GM12878 (cell line): ENCODE results near the gene HOXD3. TPM values are rescaled to one million over a fixed set of nuclear protein-coding genes. Genes with fewer than 3 reads are reported as not detected.

Source experiments
- ATAC-seq: fragments of 200-7000 bp; cut with Tn5 transposase; 3 replicates; pipeline ENCODE4 v1.9.1; 2020; ENCODE audit warnings: mild to moderate bottlenecking, moderate library complexity
- BruUV-seq: library from RNA; stranded (reverse); fragments of 400-500 nt; replicated peaks from 2 replicates; lab custom pipeline; 2021; lab: Mats Ljungman, UMichigan
- CTCF ChIA-PET: fragments of 300-600 bp; sonication (Branson Sonifier 250); formaldehyde crosslinking; extraction: SDS; loops from one replicate; lab custom pipeline; 2021; ENCODE audit warnings: inconsistent platforms; lab: Yijun Ruan, JAX
- POLR2A ChIA-PET: fragments of 350-600 bp; formaldehyde crosslinking; extraction: SDS; loops from one replicate; lab custom pipeline; 2021; ENCODE audit warnings: inconsistent platforms; lab: Charles Lee
- RAD21 ChIA-PET: fragments of 300-600 bp; sonication (Branson Sonifier 250); formaldehyde crosslinking; loops from one replicate; lab custom pipeline; 2023; ENCODE audit warnings: antibody characterized with exemption; ENCODE audit not compliant: unreplicated experiment; lab: Charles Lee
- SMC1A ChIA-PET: fragments of 300-600 bp; sonication (Branson Sonifier 250); formaldehyde crosslinking; loops from one replicate; lab custom pipeline; 2023; ENCODE audit not compliant: unreplicated experiment, uncharacterized antibody; lab: Charles Lee
- DNase-seq: peaks from one replicate; pipeline ENCODE4 v3.0.0-alpha.2; 2011; ENCODE audit warnings: low read depth, low spot score
- FAIRE-seq: peaks from 3 replicates; lab custom pipeline; 2011; peaks lifted over from hg19 to GRCh38; lab: Jason Lieb, UNC
- H2AFZ ChIP-seq: 2 replicates; pipeline ENCODE4 v1.6.0; 2011; ENCODE audit warnings: low read depth, low read length, control low read depth; ENCODE audit not compliant: control insufficient read depth
- H3K27ac ChIP-seq: 2 replicates; pipeline ENCODE4 v1.5.1; 2011; ENCODE audit warnings: control low read depth; ENCODE audit not compliant: control insufficient read depth, insufficient read depth
- H3K27me3 ChIP-seq, 2 experiments: replicated peaks in 1 of 2; 2 replicates each; pipeline versions ENCODE4 v1.6.0 to v1.6.1; 2011; ENCODE audit warnings: low read length in 1 of 2; ENCODE audit not compliant: control insufficient read depth in 2 of 2, insufficient read depth in 2 of 2
- H3K36me3 ChIP-seq, 2 experiments: 2 replicates each; pipeline ENCODE4 v1.5.1; 2011; ENCODE audit warnings: low read length in 1 of 2; ENCODE audit not compliant: control insufficient read depth in 2 of 2, insufficient read depth in 2 of 2
- H3K4me1 ChIP-seq: 2 replicates; pipeline ENCODE4 v1.6.1; 2011; ENCODE audit warnings: mild to moderate bottlenecking, low read length, moderate library complexity, mixed read lengths; ENCODE audit not compliant: control insufficient read depth, insufficient read depth
- H3K4me2 ChIP-seq: 2 replicates; pipeline ENCODE4 v1.6.0; 2011; ENCODE audit warnings: control low read depth; ENCODE audit not compliant: control insufficient read depth, insufficient read depth
- H3K4me3 ChIP-seq: fragments of 200-600 bp; sonication (generic); 2 replicates; pipeline ENCODE4 v1.5.1; 2016
- H3K79me2 ChIP-seq: 2 replicates; pipeline ENCODE4 v1.6.0; 2011; ENCODE audit warnings: low read length; ENCODE audit not compliant: control insufficient read depth, insufficient read depth
- H3K9ac ChIP-seq: 2 replicates; pipeline ENCODE4 v1.8.0; 2011; ENCODE audit warnings: low read length, control low read depth, mixed read lengths; ENCODE audit not compliant: control insufficient read depth, insufficient read depth
- H3K9me3 ChIP-seq: replicated peaks from 3 replicates; pipeline ENCODE4 v1.5.1; 2011; ENCODE audit warnings: mild to moderate bottlenecking, low read length; ENCODE audit not compliant: control insufficient read depth, insufficient read depth
- H4K20me1 ChIP-seq: 2 replicates; pipeline ENCODE4 v1.6.0; 2011; ENCODE audit not compliant: control insufficient read depth, insufficient read depth
- CBX5 ChIP-seq: sonication (generic); IDR thresholded peaks from 2 replicates; pipeline ENCODE4 v1.6.1; 2016; ENCODE audit warnings: low read depth, moderate library complexity, mild to moderate bottlenecking, inconsistent platforms
- CHD1 ChIP-seq: IDR thresholded peaks from 2 replicates; pipeline ENCODE4 v1.6.1; 2012; ENCODE audit warnings: low read depth, low read length, improper control_type of control experiment
- CHD4 ChIP-seq: fragments of 200-600 bp; sonication (generic); IDR thresholded peaks from 2 replicates; pipeline ENCODE4 v1.6.1; 2016; ENCODE audit warnings: mild to moderate bottlenecking
- CREB1 ChIP-seq: IDR thresholded peaks from 2 replicates; pipeline ENCODE4 v1.6.1; 2012; ENCODE audit warnings: low read depth, mild to moderate bottlenecking, inconsistent platforms
- CREM ChIP-seq: IDR thresholded peaks from 2 replicates; pipeline ENCODE4 v1.6.1; 2014; ENCODE audit warnings: antibody characterized with exemption, low read depth
- ESRRA ChIP-seq: IDR thresholded peaks from 2 replicates; pipeline ENCODE4 v1.6.1; 2012; ENCODE audit warnings: mild to moderate bottlenecking, low read length, improper control_type of control experiment
- JUNB ChIP-seq: IDR thresholded peaks from 2 replicates; pipeline ENCODE4 v1.6.1; 2016; ENCODE audit warnings: antibody characterized with exemption, mild to moderate bottlenecking
- MEF2A ChIP-seq: IDR thresholded peaks from 2 replicates; pipeline ENCODE4 v1.6.1; 2011; ENCODE audit warnings: low read depth, mild to moderate bottlenecking, low read length, moderate library complexity; ENCODE audit not compliant: insufficient read depth
- NR2C1 ChIP-seq: fragments of 450-650 bp; IDR thresholded peaks from 2 replicates; pipeline ENCODE4 v1.6.1; 2017; ENCODE audit warnings: antibody characterized with exemption, mild to moderate bottlenecking, moderate library complexity
- RBBP5 ChIP-seq: fragments of 200-600 bp; sonication (generic); conservative IDR thresholded peaks from 2 replicates; pipeline ENCODE4 v1.6.1; 2016
- RELA ChIP-seq: fragments of 450-650 bp; IDR thresholded peaks from 2 replicates; pipeline ENCODE4 v1.8.0; 2014; ENCODE audit warnings: borderline replicate concordance; ENCODE audit not compliant: partially characterized antibody
- SIX5 ChIP-seq: IDR thresholded peaks from 2 replicates; pipeline ENCODE4 v1.6.1; 2011; ENCODE audit warnings: mild to moderate bottlenecking, low read depth, low read length, moderate library complexity; ENCODE audit not compliant: severe bottlenecking
- SPI1 ChIP-seq: IDR thresholded peaks from 2 replicates; pipeline ENCODE4 v1.6.1; 2011; ENCODE audit warnings: low read depth, mild to moderate bottlenecking, low read length, moderate library complexity, borderline replicate concordance; ENCODE audit not compliant: insufficient read depth
- TCF3 ChIP-seq: IDR thresholded peaks from 2 replicates; pipeline ENCODE4 v1.6.1; 2012; ENCODE audit warnings: low read depth, mild to moderate bottlenecking, low read length, borderline replicate concordance; ENCODE audit not compliant: insufficient read depth
- YBX1 ChIP-seq: fragments of 450-650 bp; IDR thresholded peaks from 2 replicates; pipeline ENCODE4 v1.6.1; 2016; ENCODE audit warnings: antibody characterized with exemption
- WGBS: methylation state at CpG from one replicate; pipeline ENCODE4 v1.1.6; 2016; ENCODE audit warnings: low lambda C conversion rate; ENCODE audit not compliant: insufficient replicate concordance, insufficient coverage; ENCODE audit errors: missing lambda C conversion rate; 5-methylcytosine and 5-hydroxymethylcytosine counted together
- in situ Hi-C: fragments of 300-500 bp; cut with MboI; formaldehyde crosslinking; loops from 9 replicates; pipeline ENCODE4 v1.14.3; 2018; ENCODE audit warnings: mixed read lengths
- intact Hi-C: fragments of 100-400 bp; cut with micrococcal nuclease; formaldehyde crosslinking; loops from one replicate; pipeline ENCODE4 v1.14.2; 2022; ENCODE audit not compliant: unreplicated experiment
- polyA plus RNA-seq, 11 experiments: library from polyadenylated mRNA; depleted of rRNA in 4 of 11; unstranded in 6 of 11; stranded (reverse) in 5 of 11; fragments of >200 nt; fragmentation: Nextera tagmentation in 4 of 11; fragmentation: Illumina TruSeq in 1 of 11; extraction: Ambion mirVana in 4 of 11; extraction: Trizol in 1 of 11; gene quantifications; 1 replicate in 1 of 11; 2 replicates in 10 of 11; pipeline versions ENCODE4 v1.2.1 to v1.2.3, GENCODE V29; 2011 to 2016; ENCODE audit warnings: inconsistent platforms in 2 of 11, missing spikeins in 2 of 11, low read depth in 1 of 11
- total RNA-seq, 4 experiments: library from RNA; depleted of rRNA in 3 of 4; stranded (reverse); fragments of >200 nt in 3 of 4; fragmentation: Illumina TruSeq in 1 of 4; extraction: Trizol in 1 of 4; gene quantifications; 2 replicates each; pipeline versions ENCODE4 v1.2.1 to v1.2.3, GENCODE V29; 2013 to 2021
- TF ChIP-seq, protein P1 (sequence below): fragments of 150-350 bp; IDR thresholded peaks from 2 replicates; pipeline ENCODE4 v1.6.1; 2014; ENCODE audit warnings: mild to moderate bottlenecking, low read depth, low read length
- TF ChIP-seq, protein P2 (sequence below): fragments of 450-650 bp; IDR thresholded peaks from 2 replicates; pipeline ENCODE4 v1.6.1; 2017; ENCODE audit warnings: mild to moderate bottlenecking, moderate library complexity

Gene HOXD3
- total and polyA plus RNA-seq, 10 of the 15 experiments (the other 5 are each of a cell fraction or from before 2014, with no cell fraction given): not detected

DNA sequence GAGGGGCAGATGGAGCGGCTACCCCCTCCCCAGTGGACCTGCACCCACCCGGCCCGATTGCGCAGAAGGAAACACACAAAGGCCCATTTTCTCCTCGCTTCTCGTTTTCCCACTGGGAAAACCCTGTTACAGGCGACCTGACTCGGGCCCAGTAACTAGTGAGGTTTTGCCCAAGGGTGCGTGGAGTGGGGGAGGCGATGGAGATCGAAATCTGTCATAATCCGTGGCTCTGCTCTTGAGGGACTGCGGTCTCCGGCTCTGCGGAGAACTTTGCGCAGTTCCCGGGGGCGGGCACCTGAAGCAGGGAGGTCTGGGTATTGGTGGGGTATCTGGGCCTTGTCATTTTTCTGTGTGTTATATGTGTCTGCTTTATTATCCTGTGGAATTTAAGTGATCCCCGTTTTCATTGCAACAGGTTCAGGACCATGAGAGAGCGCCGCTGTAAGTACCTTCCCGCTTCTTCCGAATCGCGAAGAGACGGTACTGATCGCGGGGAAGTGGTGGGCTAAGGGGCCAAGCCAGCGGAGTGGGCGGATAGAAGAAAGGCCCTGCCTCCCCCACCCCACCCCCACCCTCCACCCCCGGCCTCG lies 9.8 kb upstream of the HOXD3 start:
- CTCF ChIA-PET: interaction anchor here (0.7 to 8.6 kb wide), 3 partner anchors 307 to 507 kb away, joined by 4 to 157 read pairs (median 39); no protein-coding TSS in a partner anchor
- H3K27me3 ChIP-seq: peaks cover 10 to 32% of the 10 kb centered on the region in 2 experiments
- in situ Hi-C loops (loop anchor here (25.0 kb wide), 1 partner anchor 1190 kb away; no protein-coding TSS in a partner anchor), intact Hi-C loops (no loop called here)
- POLR2A ChIA-PET: no interaction called here
- H3K27ac ChIP-seq: no peak overlapping the region
- no peaks in the 10 kb centered on the region for H3K4me1 ChIP-seq
- ATAC-seq (no peak), DNase-seq (no peak), FAIRE-seq (no peak)
- H2AFZ ChIP-seq: no peak overlapping the region
- SMC1A ChIA-PET: no interaction called here
- H3K9ac ChIP-seq: no peak overlapping the region
- BruUV-seq: no TSS peak
- no peaks in the 10 kb centered on the region for H3K36me3 ChIP-seq
- H3K4me2 ChIP-seq: no peak overlapping the region
- H3K79me2 ChIP-seq: no peaks in the 10 kb centered on the region
- H4K20me1 ChIP-seq: no peaks in the 10 kb centered on the region
- RAD21 ChIA-PET: no interaction called here
- TF ChIP-seq, protein P1, sequence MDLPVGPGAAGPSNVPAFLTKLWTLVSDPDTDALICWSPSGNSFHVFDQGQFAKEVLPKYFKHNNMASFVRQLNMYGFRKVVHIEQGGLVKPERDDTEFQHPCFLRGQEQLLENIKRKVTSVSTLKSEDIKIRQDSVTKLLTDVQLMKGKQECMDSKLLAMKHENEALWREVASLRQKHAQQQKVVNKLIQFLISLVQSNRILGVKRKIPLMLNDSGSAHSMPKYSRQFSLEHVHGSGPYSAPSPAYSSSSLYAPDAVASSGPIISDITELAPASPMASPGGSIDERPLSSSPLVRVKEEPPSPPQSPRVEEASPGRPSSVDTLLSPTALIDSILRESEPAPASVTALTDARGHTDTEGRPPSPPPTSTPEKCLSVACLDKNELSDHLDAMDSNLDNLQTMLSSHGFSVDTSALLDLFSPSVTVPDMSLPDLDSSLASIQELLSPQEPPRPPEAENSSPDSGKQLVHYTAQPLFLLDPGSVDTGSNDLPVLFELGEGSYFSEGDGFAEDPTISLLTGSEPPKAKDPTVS: no peak
- TF ChIP-seq SIX5: no peak
- TF ChIP-seq CREM: no peak
- no peak for TF ChIP-seq RBBP5
- no peak for TF ChIP-seq CHD4
- no peak for TF ChIP-seq CREB1
- no peak for TF ChIP-seq YBX1
- TF ChIP-seq ESRRA: no peak
- no peak for TF ChIP-seq TCF3
- no peak for TF ChIP-seq RELA
- TF ChIP-seq MEF2A: no peak
- TF ChIP-seq CHD1: no peak
- TF ChIP-seq SPI1: no peak
- TF ChIP-seq, protein P2, sequence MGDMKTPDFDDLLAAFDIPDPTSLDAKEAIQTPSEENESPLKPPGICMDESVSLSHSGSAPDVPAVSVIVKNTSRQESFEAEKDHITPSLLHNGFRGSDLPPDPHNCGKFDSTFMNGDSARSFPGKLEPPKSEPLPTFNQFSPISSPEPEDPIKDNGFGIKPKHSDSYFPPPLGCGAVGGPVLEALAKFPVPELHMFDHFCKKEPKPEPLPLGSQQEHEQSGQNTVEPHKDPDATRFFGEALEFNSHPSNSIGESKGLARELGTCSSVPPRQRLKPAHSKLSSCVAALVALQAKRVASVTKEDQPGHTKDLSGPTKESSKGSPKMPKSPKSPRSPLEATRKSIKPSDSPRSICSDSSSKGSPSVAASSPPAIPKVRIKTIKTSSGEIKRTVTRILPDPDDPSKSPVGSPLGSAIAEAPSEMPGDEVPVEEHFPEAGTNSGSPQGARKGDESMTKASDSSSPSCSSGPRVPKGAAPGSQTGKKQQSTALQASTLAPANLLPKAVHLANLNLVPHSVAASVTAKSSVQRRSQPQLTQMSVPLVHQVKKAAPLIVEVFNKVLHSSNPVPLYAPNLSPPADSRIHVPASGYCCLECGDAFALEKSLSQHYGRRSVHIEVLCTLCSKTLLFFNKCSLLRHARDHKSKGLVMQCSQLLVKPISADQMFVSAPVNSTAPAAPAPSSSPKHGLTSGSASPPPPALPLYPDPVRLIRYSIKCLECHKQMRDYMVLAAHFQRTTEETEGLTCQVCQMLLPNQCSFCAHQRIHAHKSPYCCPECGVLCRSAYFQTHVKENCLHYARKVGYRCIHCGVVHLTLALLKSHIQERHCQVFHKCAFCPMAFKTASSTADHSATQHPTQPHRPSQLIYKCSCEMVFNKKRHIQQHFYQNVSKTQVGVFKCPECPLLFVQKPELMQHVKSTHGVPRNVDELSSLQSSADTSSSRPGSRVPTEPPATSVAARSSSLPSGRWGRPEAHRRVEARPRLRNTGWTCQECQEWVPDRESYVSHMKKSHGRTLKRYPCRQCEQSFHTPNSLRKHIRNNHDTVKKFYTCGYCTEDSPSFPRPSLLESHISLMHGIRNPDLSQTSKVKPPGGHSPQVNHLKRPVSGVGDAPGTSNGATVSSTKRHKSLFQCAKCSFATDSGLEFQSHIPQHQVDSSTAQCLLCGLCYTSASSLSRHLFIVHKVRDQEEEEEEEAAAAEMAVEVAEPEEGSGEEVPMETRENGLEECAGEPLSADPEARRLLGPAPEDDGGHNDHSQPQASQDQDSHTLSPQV: no peak
- no peak for TF ChIP-seq CBX5
- TF ChIP-seq JUNB: no peak
- no peak for TF ChIP-seq NR2C1
- no peak overlapping the region for H3K4me3 ChIP-seq
- no peaks in the 10 kb centered on the region for H3K9me3 ChIP-seq
- WGBS: 43% methylated on average over 32 of the region's 32 CpGs
